Endothelial cell (in vitro differentiated cells): Measurements from ENCODE around the gene C18orf32. TPM values are rescaled to one million over a fixed set of nuclear protein-coding genes. Genes with fewer than 3 reads are reported as not detected.
"Not testable (repeated sequence)": the region's sequence is repeated elsewhere in the genome, so short reads cannot be mapped to it uniquely, and the experiment has no call there.

ENCODE experiments used
- DNase-seq: peaks from one replicate; pipeline ENCODE4 v3.0.0; 2021; ENCODE audit warnings: low spot score
- H3K27ac Mint-ChIP-seq: one replicate; pipeline ENCODE4 v1.8.0; 2021; ENCODE audit warnings: mixed read lengths, inconsistent platforms; ENCODE audit not compliant: unreplicated experiment
- H3K27me3 Mint-ChIP-seq: one replicate; pipeline ENCODE4 v1.8.0; 2021; ENCODE audit warnings: mild to moderate bottlenecking, moderate library complexity, mixed read lengths, inconsistent platforms; ENCODE audit not compliant: unreplicated experiment
- H3K36me3 Mint-ChIP-seq: one replicate; pipeline ENCODE4 v1.8.0; 2021; ENCODE audit warnings: mild to moderate bottlenecking, low read depth, mixed read lengths, inconsistent platforms; ENCODE audit not compliant: unreplicated experiment
- H3K4me1 Mint-ChIP-seq: one replicate; pipeline ENCODE4 v1.8.0; 2021; ENCODE audit warnings: mild to moderate bottlenecking, mixed read lengths, inconsistent platforms; ENCODE audit not compliant: unreplicated experiment
- H3K4me3 Mint-ChIP-seq: one replicate; pipeline ENCODE4 v1.8.0; 2021; ENCODE audit warnings: mild to moderate bottlenecking, mixed read lengths, inconsistent platforms; ENCODE audit not compliant: unreplicated experiment
- H3K9me3 Mint-ChIP-seq: one replicate; pipeline ENCODE4 v1.8.0; 2021; ENCODE audit warnings: mixed read lengths, inconsistent platforms; ENCODE audit not compliant: unreplicated experiment
- CTCF ChIP-seq: fragments of 200-600 bp; sonication (generic); IDR thresholded peaks from one replicate; pipeline ENCODE4 v1.5.0; 2021; ENCODE audit warnings: antibody characterized with exemption; ENCODE audit not compliant: unreplicated experiment
- total RNA-seq: library from RNA; stranded (reverse); fragmentation: NEBNext Ultra II Directional; extraction: Animal tissue kit (Norgen Biotek cat#: 25700); gene quantifications from one replicate; pipeline ENCODE4 v1.2.1, GENCODE V29; 2021; ENCODE audit not compliant: unreplicated experiment

C18orf32 gene
- total RNA-seq, 1 donor from 2014 or later, result 33.2 TPM

- Mint-ChIP-seq H3K4me1 (peaks cover 16% of the 10 kb centered on the region), H3K4me3 (no peak overlapping the region), H3K27ac (no peak overlapping the region), H3K9me3 (no peaks in the 10 kb centered on the region), H3K27me3 (peaks cover 4% of the 10 kb centered on the region), H3K36me3 (no peaks in the 10 kb centered on the region)
- no peak for DNase-seq
- TF ChIP-seq CTCF, result no peak
These were observed 34.3 kb upstream of the C18orf32 start for GRCh38 chr18:49521216-49521835.

GRCh38 chr18:49520661-49521145 is 33.7 kb upstream of the C18orf32 start:
- H3K4me1 Mint-ChIP-seq, result peaks cover 23% of the 10 kb centered on the region
- no peaks in the 10 kb centered on the region for H3K36me3 Mint-ChIP-seq
- no peaks in the 10 kb centered on the region for H3K9me3 Mint-ChIP-seq
- peaks cover 4% of the 10 kb centered on the region for H3K27me3 Mint-ChIP-seq
- no peak for TF ChIP-seq CTCF
- no peak overlapping the region for H3K4me3 Mint-ChIP-seq
- DNase-seq, result no peak
- H3K27ac Mint-ChIP-seq, result no peak overlapping the region

- peaks cover 32% of the 10 kb centered on the region for H3K4me1 Mint-ChIP-seq
- no peak overlapping the region for H3K4me3 Mint-ChIP-seq
- no peak for TF ChIP-seq CTCF
- peaks cover 4% of the 10 kb centered on the region for H3K27me3 Mint-ChIP-seq
- no peaks in the 10 kb centered on the region for H3K9me3 Mint-ChIP-seq
- no peaks in the 10 kb centered on the region for H3K36me3 Mint-ChIP-seq
- no peak for DNase-seq
- H3K27ac Mint-ChIP-seq, result no peak overlapping the region
These were observed 32.3 kb upstream of the C18orf32 start for GRCh38 chr18:49519101-49519971.

GRCh38 chr18:49517483-49517882 is 30.4 kb upstream of the C18orf32 start:
- no peaks in the 10 kb centered on the region for H3K9me3 Mint-ChIP-seq
- H3K36me3 Mint-ChIP-seq, result no peaks in the 10 kb centered on the region
- no peak overlapping the region for H3K4me3 Mint-ChIP-seq
- H3K27me3 Mint-ChIP-seq, result peaks cover 2% of the 10 kb centered on the region
- TF ChIP-seq CTCF, result no peak
- H3K27ac Mint-ChIP-seq, result no peak overlapping the region
- H3K4me1 Mint-ChIP-seq, result peaks cover 27% of the 10 kb centered on the region
- DNase-seq, result no peak

GRCh38 chr18:49515516-49515915 is 28.5 kb upstream of the C18orf32 start:
- Mint-ChIP-seq H3K4me1 (peaks cover 24% of the 10 kb centered on the region), H3K27ac (no peak overlapping the region), H3K27me3 (peaks cover 2% of the 10 kb centered on the region), H3K36me3 (no peaks in the 10 kb centered on the region), H3K4me3 (no peak overlapping the region), H3K9me3 (no peaks in the 10 kb centered on the region)
- TF ChIP-seq CTCF, result no peak
- DNase-seq, result no peak

- H3K27me3 Mint-ChIP-seq, H3K4me3 Mint-ChIP-seq, H3K9me3 Mint-ChIP-seq, H3K36me3 Mint-ChIP-seq, DNase-seq: not testable (repeated sequence)
- Mint-ChIP-seq H3K4me1 (peaks cover 24% of the 10 kb centered on the region), H3K27ac (peak overlapping the region; percentile 9)
These were observed 28.0 kb upstream of the C18orf32 start for GRCh38 chr18:49515003-49515402.
